Left lung (tissue), 10 donors: ENCODE results near the gene PAQR7. TPM values are rescaled to one million over a fixed set of nuclear protein-coding genes. Genes with fewer than 3 reads are reported as not detected.

Experiments
- ATAC-seq: fragments of 200-7000 bp; cut with Tn5 transposase; one replicate; pipeline ENCODE4 v1.9.1; 2020; ENCODE audit warnings: moderate library complexity
- DNase-seq, 4 donors: peaks; one replicate each; pipeline ENCODE4 v3.0.0-alpha.2; 2013 to 2020
- H3K27ac ChIP-seq, 2 donors: fragments of 200-600 bp; sonication (generic) in 1 of 2; one replicate each; pipeline versions ENCODE4 v1.5.0 to v1.8.0; 2020 to 2021
- H3K27me3 ChIP-seq, 2 donors: fragments of 200-600 bp; sonication (generic) in 1 of 2; one replicate each; pipeline versions ENCODE4 v1.5.0 to v1.8.0; 2020 to 2021
- H3K36me3 ChIP-seq, 2 donors: fragments of 200-600 bp; sonication (generic) in 1 of 2; one replicate each; pipeline versions ENCODE4 v1.5.0 to v1.8.0; 2020 to 2021
- H3K4me1 ChIP-seq, 2 donors: fragments of 200-600 bp; one replicate each; pipeline ENCODE4 v1.8.0; 2021
- H3K4me3 ChIP-seq, 2 donors: fragments of 200-600 bp; sonication (generic) in 1 of 2; one replicate each; pipeline versions ENCODE4 v1.5.0 to v1.8.0; 2020 to 2021; ENCODE audit warnings: mild to moderate bottlenecking in 1 of 2
- H3K9me3 ChIP-seq, 2 donors: fragments of 200-600 bp; sonication (generic) in 1 of 2; one replicate each; pipeline versions ENCODE4 v1.5.0 to v1.8.0; 2020 to 2021
- intact Hi-C, 2 donors: fragments of 100-400 bp; cut with DNase I; formaldehyde crosslinking; loops; one replicate each; pipeline versions ENCODE4 v1.11.2 to v1.14.2; 2022
- polyA plus RNA-seq, 6 donors: library from polyadenylated mRNA; unstranded; fragments of 120-200 nt; gene quantifications; one replicate each; pipeline ENCODE4 v1.2.1, GENCODE V29; 2013; ENCODE audit not compliant: insufficient read length in 6 of 6
- total RNA-seq, 2 donors: library from RNA; stranded (reverse); fragmentation: NEBNext Ultra II Directional; extraction: Animal tissue kit (Norgen Biotek cat#: 25700); gene quantifications; one replicate each; pipeline ENCODE4 v1.2.1, GENCODE V29; 2021
- TF ChIP-seq, protein P1 (sequence below), 2 donors: fragments of 200-600 bp; sonication (generic) in 1 of 2; IDR thresholded peaks; one replicate each; pipeline versions ENCODE4 v1.5.0 to v1.8.0; 2021; ENCODE audit warnings: antibody characterized with exemption in 2 of 2
- donor health status: DM: no; HTN: yes; CAD: no.
- donor health status: DM: no; HTN: no; CAD: no.

Gene PAQR7
- total and polyA plus RNA-seq, 8 donors: 11.3 to 20.2 (median 17.8) TPM

DNA sequence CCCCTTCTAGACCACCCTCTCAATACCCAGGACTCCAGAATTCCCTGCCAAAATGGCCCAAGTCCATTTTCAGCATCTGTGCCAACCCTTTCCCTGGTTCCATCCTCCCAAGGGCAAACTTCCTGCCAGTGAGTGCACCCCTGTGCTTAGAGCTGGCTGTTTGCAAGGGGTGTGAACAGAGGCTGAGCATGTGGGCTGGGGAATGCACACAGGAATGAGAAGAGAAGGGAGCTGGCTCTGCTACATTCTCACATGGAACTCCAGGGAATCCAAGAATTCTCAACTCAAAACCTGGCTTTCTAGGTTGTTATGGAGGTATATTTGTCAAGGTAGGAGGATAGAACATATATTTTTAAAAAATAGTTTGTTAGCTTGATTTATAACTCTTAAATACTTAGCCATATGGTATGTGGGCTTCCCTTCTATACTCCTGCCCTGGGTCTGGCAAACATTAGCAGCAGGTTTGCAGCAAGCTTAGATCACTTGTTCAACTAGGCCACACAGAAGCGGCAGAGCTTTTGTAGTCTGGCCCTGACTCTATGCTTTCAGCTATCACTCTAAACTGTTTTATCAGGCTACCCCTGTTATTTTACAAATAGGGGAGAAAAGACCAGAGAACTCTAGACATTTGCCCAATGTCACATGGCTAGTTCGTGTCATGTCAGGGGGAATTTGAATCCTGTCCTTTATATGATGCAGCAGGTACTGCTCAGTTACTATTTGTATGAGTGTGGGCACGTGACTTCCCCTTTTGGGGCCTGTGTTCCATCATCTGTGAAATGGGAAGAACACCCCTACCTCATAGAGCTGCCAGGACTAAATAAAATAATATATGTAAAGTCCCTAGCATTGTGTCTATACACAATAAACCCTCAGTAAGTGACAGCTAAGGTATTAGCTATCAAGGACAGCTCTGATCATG lies 38.8 kb upstream of the PAQR7 start:
- no peaks in the 10 kb centered on the region for H3K36me3 ChIP-seq
- no peaks in the 10 kb centered on the region for H3K4me1 ChIP-seq
- ATAC-seq (peak; percentile 86), DNase-seq (no peak)
- intact Hi-C loops: no loop called here
- no peaks in the 10 kb centered on the region for H3K27me3 ChIP-seq
- H3K27ac ChIP-seq: no peak overlapping the region
- TF ChIP-seq, protein P1, sequence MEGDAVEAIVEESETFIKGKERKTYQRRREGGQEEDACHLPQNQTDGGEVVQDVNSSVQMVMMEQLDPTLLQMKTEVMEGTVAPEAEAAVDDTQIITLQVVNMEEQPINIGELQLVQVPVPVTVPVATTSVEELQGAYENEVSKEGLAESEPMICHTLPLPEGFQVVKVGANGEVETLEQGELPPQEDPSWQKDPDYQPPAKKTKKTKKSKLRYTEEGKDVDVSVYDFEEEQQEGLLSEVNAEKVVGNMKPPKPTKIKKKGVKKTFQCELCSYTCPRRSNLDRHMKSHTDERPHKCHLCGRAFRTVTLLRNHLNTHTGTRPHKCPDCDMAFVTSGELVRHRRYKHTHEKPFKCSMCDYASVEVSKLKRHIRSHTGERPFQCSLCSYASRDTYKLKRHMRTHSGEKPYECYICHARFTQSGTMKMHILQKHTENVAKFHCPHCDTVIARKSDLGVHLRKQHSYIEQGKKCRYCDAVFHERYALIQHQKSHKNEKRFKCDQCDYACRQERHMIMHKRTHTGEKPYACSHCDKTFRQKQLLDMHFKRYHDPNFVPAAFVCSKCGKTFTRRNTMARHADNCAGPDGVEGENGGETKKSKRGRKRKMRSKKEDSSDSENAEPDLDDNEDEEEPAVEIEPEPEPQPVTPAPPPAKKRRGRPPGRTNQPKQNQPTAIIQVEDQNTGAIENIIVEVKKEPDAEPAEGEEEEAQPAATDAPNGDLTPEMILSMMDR (IDR thresholded peaks at IDR 0.05): no peak
- H3K9me3 ChIP-seq: no peaks in the 10 kb centered on the region
- H3K4me3 ChIP-seq: no peak overlapping the region

DNA sequence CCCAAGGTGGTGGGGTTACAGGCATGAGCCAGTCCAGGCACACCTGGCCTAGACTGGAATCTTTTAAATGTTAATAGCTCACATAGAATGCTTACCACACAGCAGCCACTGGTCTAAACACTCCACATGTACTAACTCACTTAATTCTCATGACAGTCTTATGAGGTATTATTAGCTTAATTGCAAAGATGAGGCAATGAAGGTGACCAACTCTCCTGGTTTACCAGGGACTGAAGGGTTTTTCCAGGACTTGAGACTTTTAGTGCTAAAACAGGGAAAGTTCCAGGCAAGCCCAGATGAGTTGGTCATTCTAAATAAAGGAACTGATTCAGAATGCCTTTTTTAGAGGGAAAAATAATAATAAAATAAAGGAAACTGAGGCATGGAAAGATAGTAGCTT lies 37.7 kb upstream of the PAQR7 start:
- TF ChIP-seq, protein P1 (IDR thresholded peaks at IDR 0.05): no peak
- Histone ChIP-seq H3K27ac (no peak overlapping the region), H3K4me1 (no peaks in the 10 kb centered on the region), H3K27me3 (no peaks in the 10 kb centered on the region), H3K9me3 (no peaks in the 10 kb centered on the region), H3K4me3 (no peak overlapping the region), H3K36me3 (no peaks in the 10 kb centered on the region)
- ATAC-seq (no peak), DNase-seq (no peak)
- intact Hi-C loops: no loop called here

DNA sequence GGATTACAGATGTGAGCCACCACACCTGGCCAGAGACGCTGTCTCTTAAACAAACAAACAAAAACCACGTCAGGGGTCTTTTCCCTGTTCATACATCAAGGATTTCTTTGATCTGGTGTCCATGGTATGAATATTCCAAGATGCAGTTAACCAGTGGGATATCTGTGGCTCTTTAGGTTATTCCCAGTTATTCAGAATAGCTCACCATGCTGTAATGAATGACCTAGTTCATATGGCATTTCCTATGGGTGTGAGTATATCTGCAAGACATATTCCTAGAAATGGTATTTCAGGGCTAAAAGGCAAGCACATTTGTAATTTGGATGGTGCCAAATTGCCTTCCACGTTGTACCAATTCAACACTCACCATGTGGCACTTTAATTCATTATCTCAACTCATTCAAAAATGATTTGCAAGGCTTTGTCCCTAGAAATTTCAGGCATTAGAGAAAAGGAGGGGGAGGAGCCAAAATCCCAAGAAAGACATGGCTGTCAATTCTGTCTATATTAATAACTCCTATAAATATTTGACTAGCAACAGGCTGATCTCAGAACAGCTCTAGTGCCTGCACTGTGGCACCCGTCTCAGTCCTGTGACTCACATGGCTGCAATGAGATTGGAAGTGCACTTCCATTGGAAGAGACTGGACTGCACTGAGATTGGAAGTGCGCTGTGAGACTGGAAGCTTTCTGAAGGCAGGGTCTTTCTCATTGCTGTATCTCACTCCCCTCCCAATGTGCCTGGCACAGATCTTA lies 36.7 kb upstream of the PAQR7 start:
- Histone ChIP-seq H3K9me3 (no peaks in the 10 kb centered on the region), H3K36me3 (no peaks in the 10 kb centered on the region), H3K4me1 (no peaks in the 10 kb centered on the region), H3K4me3 (no peak overlapping the region), H3K27me3 (no peaks in the 10 kb centered on the region), H3K27ac (no peak overlapping the region)
- TF ChIP-seq, protein P1 (IDR thresholded peaks at IDR 0.05): no peak
- ATAC-seq: peak; percentile 44
- DNase-seq: no peak
- intact Hi-C loops: no loop called here

DNA sequence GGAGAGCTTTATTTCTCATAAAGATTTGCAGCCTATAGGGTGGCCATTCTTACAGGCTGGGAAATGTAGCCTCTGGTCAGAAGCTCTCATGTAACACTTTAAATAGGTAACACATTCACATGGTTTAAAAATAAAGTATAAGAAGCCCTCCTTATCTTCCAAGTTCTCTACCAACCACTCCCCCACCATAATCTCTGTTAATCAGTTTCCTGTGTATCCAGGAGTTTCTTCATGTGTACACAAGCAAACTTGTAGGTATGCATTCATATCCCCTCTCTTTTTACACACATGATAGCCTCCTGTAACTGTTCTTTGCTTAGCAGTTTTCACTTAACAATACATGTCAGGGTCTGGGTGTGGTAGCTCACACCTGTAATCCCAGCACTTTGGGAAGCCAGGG lies 35.7 kb upstream of the PAQR7 start:
- H3K36me3 ChIP-seq: no peaks in the 10 kb centered on the region
- H3K27ac ChIP-seq: no peak overlapping the region
- no peak for ATAC-seq
- H3K9me3 ChIP-seq: no peaks in the 10 kb centered on the region
- H3K4me3 ChIP-seq: no peak overlapping the region
- DNase-seq: no peak
- TF ChIP-seq, protein P1 (IDR thresholded peaks at IDR 0.05): no peak
- peaks cover 0 to 8% of the 10 kb centered on the region in 2 donors for H3K27me3 ChIP-seq
- intact Hi-C loops: no loop called here
- peaks cover 0 to 8% of the 10 kb centered on the region in 2 donors for H3K4me1 ChIP-seq

DNA sequence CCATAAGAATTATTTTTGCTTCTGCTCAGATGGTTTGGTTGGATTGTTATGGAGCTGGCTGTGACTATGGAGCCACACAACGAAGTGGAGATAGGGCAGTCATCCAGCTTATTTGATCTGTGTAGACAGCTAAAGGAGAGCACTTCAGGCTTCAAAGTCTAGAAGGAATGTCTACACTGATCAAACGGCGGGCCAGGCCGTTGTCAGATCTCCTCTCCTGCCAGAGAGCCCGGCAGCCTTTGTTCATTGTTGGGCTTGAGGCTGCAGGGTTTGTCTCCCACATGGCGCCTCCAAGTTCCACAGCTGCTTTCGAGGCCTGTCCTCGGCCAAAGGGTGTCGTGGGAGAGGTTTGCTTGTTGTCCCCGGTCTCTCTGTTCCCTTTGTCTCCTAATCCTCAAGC lies 33.5 kb upstream of the PAQR7 start:
- Histone ChIP-seq H3K9me3 (no peaks in the 10 kb centered on the region), H3K27ac (no peak overlapping the region), H3K4me3 (no peak overlapping the region), H3K27me3 (peaks cover 0 to 9% of the 10 kb centered on the region in 2 donors), H3K36me3 (no peaks in the 10 kb centered on the region), H3K4me1 (peaks cover 0 to 26% of the 10 kb centered on the region in 2 donors)
- intact Hi-C loops: no loop called here
- TF ChIP-seq, protein P1 (IDR thresholded peaks at IDR 0.05): no peak
- ATAC-seq (no peak), DNase-seq (no peak)
